ENCODE data around the gene ODAPH.

DNA sequence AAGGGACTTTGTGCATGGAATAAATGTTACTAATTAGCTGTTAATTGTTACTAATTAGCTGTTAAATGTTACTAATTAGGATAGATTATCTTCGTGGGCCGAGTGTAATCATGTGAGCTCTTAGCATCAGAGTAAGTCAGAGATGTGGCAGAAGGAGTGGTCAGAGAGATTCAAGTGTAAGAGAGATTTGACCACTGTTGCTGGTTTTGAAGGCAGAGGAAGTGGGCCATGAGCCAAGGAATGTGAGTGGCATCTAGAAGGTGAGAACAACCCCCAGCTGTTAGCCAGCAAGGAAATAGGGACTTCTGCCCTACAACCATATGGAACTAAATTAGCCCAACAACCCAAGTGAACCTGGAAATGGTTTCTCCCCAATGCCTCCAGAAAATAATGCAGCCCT is 28.2 kb downstream of the ODAPH start:
- TF ChIP-seq, protein P1, sequence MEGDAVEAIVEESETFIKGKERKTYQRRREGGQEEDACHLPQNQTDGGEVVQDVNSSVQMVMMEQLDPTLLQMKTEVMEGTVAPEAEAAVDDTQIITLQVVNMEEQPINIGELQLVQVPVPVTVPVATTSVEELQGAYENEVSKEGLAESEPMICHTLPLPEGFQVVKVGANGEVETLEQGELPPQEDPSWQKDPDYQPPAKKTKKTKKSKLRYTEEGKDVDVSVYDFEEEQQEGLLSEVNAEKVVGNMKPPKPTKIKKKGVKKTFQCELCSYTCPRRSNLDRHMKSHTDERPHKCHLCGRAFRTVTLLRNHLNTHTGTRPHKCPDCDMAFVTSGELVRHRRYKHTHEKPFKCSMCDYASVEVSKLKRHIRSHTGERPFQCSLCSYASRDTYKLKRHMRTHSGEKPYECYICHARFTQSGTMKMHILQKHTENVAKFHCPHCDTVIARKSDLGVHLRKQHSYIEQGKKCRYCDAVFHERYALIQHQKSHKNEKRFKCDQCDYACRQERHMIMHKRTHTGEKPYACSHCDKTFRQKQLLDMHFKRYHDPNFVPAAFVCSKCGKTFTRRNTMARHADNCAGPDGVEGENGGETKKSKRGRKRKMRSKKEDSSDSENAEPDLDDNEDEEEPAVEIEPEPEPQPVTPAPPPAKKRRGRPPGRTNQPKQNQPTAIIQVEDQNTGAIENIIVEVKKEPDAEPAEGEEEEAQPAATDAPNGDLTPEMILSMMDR (IDR thresholded peaks at IDR 0.05) = no peak
- TF ChIP-seq POLR2AphosphoS5 (IDR thresholded peaks at IDR 0.05; ENCODE audit: low read depth, low read length) = no peak
